Keratinocyte (primary cell): ENCODE data around the gene SPATS2L. TPM values are rescaled to one million over a fixed set of nuclear protein-coding genes. Genes with fewer than 3 reads are reported as not detected.

Experiments used
- DNase-seq: peaks from one replicate; pipeline ENCODE4 v3.0.0-alpha.2; 2011; ENCODE audit warnings: low read depth, missing footprints, low spot score
- FAIRE-seq: peaks from 2 replicates; lab custom pipeline; 2011; peaks lifted over from hg19 to GRCh38; lab: Jason Lieb, UNC
- H2AFZ ChIP-seq: 2 replicates; pipeline ENCODE4 v1.6.0; 2012; ENCODE audit warnings: low read length, control low read depth, inconsistent platforms; ENCODE audit not compliant: control insufficient read depth
- H3K27ac ChIP-seq: 2 replicates; pipeline ENCODE4 v1.5.1; 2011; ENCODE audit warnings: low read length; ENCODE audit not compliant: control insufficient read depth, insufficient read depth
- H3K27me3 ChIP-seq: 3 replicates; pipeline ENCODE4 v1.6.0; 2011; ENCODE audit warnings: low read length; ENCODE audit not compliant: control insufficient read depth, insufficient read depth; ENCODE audit errors: extremely low read depth
- H3K36me3 ChIP-seq, 2 experiments: 2 replicates in 1 of 2; 3 replicates in 1 of 2; pipeline ENCODE4 v1.5.1; 2011; ENCODE audit warnings: low read length in 2 of 2, mild to moderate bottlenecking in 1 of 2; ENCODE audit not compliant: control insufficient read depth in 2 of 2, insufficient read depth in 2 of 2; ENCODE audit errors: extremely low read depth in 1 of 2
- H3K4me1 ChIP-seq: 3 replicates; pipeline ENCODE4 v1.5.1; 2011; ENCODE audit warnings: low read length; ENCODE audit not compliant: control insufficient read depth, insufficient read depth; ENCODE audit errors: extremely low read depth
- H3K4me2 ChIP-seq: 3 replicates; pipeline ENCODE4 v1.6.0; 2011; ENCODE audit warnings: low read depth, low read length; ENCODE audit not compliant: control insufficient read depth, insufficient read depth; ENCODE audit errors: extremely low read depth
- H3K4me3 ChIP-seq, 3 experiments: fragments of 200-600 bp in 1 of 3; sonication (generic) in 1 of 3; 2 replicates in 2 of 3; 3 replicates in 1 of 3; pipeline ENCODE4 v1.5.1; 2011 to 2016; ENCODE audit warnings: low read length in 3 of 3, mild to moderate bottlenecking in 3 of 3, control low read depth in 2 of 3, inconsistent platforms in 1 of 3, low read depth in 1 of 3, mixed read lengths in 1 of 3, mixed run types in 1 of 3, moderate library complexity in 1 of 3; ENCODE audit not compliant: control insufficient read depth in 2 of 3, insufficient read depth in 2 of 3; ENCODE audit errors: extremely low read depth in 1 of 3
- H3K79me2 ChIP-seq: 2 replicates; pipeline ENCODE4 v1.6.0; 2012; ENCODE audit warnings: low read length; ENCODE audit not compliant: control insufficient read depth, insufficient read depth
- H3K9ac ChIP-seq: 3 replicates; pipeline ENCODE4 v1.6.0; 2011; ENCODE audit warnings: low read length; ENCODE audit not compliant: control insufficient read depth, insufficient read depth; ENCODE audit errors: extremely low read depth
- H3K9me1 ChIP-seq: 3 replicates; pipeline ENCODE4 v1.6.0; 2011; ENCODE audit warnings: low read length; ENCODE audit not compliant: control insufficient read depth, insufficient read depth; ENCODE audit errors: extremely low read depth
- H3K9me3 ChIP-seq: 2 replicates; pipeline ENCODE4 v1.5.1; 2012; ENCODE audit warnings: low read depth, low read length; ENCODE audit not compliant: control insufficient read depth
- H4K20me1 ChIP-seq: 3 replicates; pipeline ENCODE4 v1.6.0; 2011; ENCODE audit warnings: low read length; ENCODE audit not compliant: control insufficient read depth, insufficient read depth; ENCODE audit errors: extremely low read depth
- EZH2 ChIP-seq: IDR thresholded peaks from one replicate; pipeline ENCODE4 v1.6.1; 2012; ENCODE audit warnings: inconsistent platforms, mild to moderate bottlenecking, low read length, moderate library complexity
- dilution Hi-C: fragments of 300-500 bp; cut with MboI; formaldehyde crosslinking; loops from one replicate; pipeline ENCODE4 v1.7.0; 2020; ENCODE audit warnings: low sequenced_read_pairs; ENCODE audit not compliant: extremely low pct_ligation_motif_present
- polyA plus RNA-seq, 5 experiments: library from polyadenylated mRNA; depleted of rRNA in 3 of 5; stranded (reverse) in 3 of 5; stranded (forward) in 1 of 5; unstranded in 1 of 5; fragments of >200 nt; gene quantifications; 1 replicate in 1 of 5; 2 replicates in 3 of 5; 3 replicates in 1 of 5; pipeline versions ENCODE4 v1.2.1 to v1.2.3, GENCODE V29; 2011 to 2012; ENCODE audit warnings: missing spikeins in 2 of 5, low read depth in 1 of 5, low replicate concordance in 1 of 5
- TF ChIP-seq, protein P1 (sequence below), 3 experiments: IDR thresholded peaks in 1 of 3; conservative IDR thresholded peaks in 1 of 3; optimal IDR thresholded peaks in 1 of 3; 2 replicates in 2 of 3; 3 replicates in 1 of 3; pipeline versions ENCODE3 to v1.5.1; 2011; ENCODE audit warnings: low read length in 3 of 3, mild to moderate bottlenecking in 3 of 3, moderate library complexity in 2 of 3, control low read depth in 1 of 3, inconsistent platforms in 1 of 3; ENCODE audit not compliant: insufficient read depth in 2 of 3; ENCODE audit errors: extremely low read depth in 1 of 3

The SPATS2L gene
- polyA plus RNA-seq, 1 donor (not counting 4 experiments of a cell fraction or from before 2014, with no cell fraction given) = 95.3 TPM

DNA sequence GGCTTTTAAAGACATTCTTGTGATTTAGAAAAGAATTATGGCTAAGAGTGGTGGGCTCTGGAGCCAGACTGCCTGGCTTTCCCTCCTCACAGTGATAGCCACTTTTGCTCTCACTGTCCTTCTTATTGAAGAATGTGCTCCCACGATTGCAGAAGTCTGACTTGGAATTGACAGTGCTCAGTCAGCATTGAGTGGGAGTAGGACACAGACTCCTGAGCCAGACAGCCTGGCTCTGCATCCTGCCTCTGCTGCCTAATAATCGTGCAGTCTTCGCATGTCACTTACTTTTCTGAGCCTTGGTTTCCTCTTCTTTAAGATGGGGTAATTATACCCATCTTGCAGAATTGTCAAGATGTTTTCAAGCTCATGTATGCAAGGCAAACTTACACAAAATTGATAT lies 23.3 kb downstream of the SPATS2L start:
- Histone ChIP-seq H3K9me3 (no peaks in the 10 kb centered on the region), H3K27ac (no peak overlapping the region), H3K4me2 (no peak overlapping the region), H3K4me3 (no peak overlapping the region), H3K4me1 (no peaks in the 10 kb centered on the region), H3K27me3 (no peaks in the 10 kb centered on the region), H3K36me3 (peaks cover 3 to 7% of the 10 kb centered on the region in 2 experiments), H3K9ac (no peak overlapping the region), H3K9me1 (peaks cover 2% of the 10 kb centered on the region), H2AFZ (no peak overlapping the region), H3K79me2 (peaks cover 56% of the 10 kb centered on the region), H4K20me1 (peaks cover 2% of the 10 kb centered on the region)
- FAIRE-seq = no peak
- no peak for DNase-seq
- dilution Hi-C loops = no loop called here
- TF ChIP-seq, protein P1, sequence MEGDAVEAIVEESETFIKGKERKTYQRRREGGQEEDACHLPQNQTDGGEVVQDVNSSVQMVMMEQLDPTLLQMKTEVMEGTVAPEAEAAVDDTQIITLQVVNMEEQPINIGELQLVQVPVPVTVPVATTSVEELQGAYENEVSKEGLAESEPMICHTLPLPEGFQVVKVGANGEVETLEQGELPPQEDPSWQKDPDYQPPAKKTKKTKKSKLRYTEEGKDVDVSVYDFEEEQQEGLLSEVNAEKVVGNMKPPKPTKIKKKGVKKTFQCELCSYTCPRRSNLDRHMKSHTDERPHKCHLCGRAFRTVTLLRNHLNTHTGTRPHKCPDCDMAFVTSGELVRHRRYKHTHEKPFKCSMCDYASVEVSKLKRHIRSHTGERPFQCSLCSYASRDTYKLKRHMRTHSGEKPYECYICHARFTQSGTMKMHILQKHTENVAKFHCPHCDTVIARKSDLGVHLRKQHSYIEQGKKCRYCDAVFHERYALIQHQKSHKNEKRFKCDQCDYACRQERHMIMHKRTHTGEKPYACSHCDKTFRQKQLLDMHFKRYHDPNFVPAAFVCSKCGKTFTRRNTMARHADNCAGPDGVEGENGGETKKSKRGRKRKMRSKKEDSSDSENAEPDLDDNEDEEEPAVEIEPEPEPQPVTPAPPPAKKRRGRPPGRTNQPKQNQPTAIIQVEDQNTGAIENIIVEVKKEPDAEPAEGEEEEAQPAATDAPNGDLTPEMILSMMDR (optimal IDR thresholded peaks at IDR 0.05 in 1 of 3, IDR thresholded peaks at IDR 0.05 in 1 of 3, conservative IDR thresholded peaks at IDR 0.05 in 1 of 3; ENCODE audit: extremely low read depth in 1 of 3, insufficient read depth in 2 of 3, low read length in 3 of 3) = no peak
- no peak for TF ChIP-seq EZH2

DNA sequence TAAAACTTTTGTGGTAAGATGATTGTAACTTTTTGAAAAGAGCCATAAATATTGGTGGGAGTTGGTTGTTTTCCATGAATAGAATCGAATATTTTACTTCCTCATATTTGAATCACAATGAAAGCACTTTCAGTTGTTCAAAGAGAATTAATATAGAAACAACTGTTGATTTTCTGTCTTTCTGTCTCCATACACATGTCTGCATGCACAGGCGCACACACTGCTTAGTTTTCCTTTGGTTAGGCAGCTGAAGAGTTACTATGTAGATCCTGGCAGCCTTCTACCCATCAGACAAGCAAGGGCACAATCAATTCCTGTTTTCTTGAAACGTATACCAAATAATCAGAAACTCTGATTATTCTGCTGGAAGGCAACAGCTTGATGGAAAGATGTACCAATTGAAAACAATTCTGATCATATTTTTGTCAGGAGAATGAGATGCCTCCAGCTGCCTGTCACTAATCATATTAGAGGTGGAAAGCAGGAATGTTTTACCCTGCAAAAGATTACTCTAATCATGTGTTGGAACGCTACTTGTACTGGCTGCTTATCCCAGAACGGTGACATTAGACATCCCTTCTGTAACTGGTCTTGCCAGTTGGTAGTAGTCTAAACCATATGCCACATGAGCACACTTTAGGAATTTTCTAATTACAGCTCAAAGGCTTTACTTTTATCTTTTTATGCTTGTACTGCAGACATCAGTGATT lies 24.0 kb downstream of the SPATS2L start:
- Histone ChIP-seq H3K36me3 (peaks cover 3 to 7% of the 10 kb centered on the region in 2 experiments), H2AFZ (no peak overlapping the region), H4K20me1 (peaks cover 2% of the 10 kb centered on the region), H3K4me1 (peaks cover 2% of the 10 kb centered on the region), H3K79me2 (peaks cover 56% of the 10 kb centered on the region), H3K4me2 (no peak overlapping the region), H3K27me3 (no peaks in the 10 kb centered on the region), H3K4me3 (no peak overlapping the region), H3K9ac (no peak overlapping the region), H3K9me1 (peaks cover 2% of the 10 kb centered on the region), H3K27ac (no peak overlapping the region), H3K9me3 (no peaks in the 10 kb centered on the region)
- no peak for TF ChIP-seq EZH2
- TF ChIP-seq, protein P1 (optimal IDR thresholded peaks at IDR 0.05 in 1 of 3, IDR thresholded peaks at IDR 0.05 in 1 of 3, conservative IDR thresholded peaks at IDR 0.05 in 1 of 3; ENCODE audit: extremely low read depth in 1 of 3, insufficient read depth in 2 of 3, low read length in 3 of 3) = no peak
- FAIRE-seq (peak; percentile 49), DNase-seq (no peak)
- dilution Hi-C loops = no loop called here
